B cell (primary cell): ENCODE measurements around the gene ITGB2. TPM values are rescaled to one million over a fixed set of nuclear protein-coding genes. Genes with fewer than 3 reads are reported as not detected.

Source experiments
- ATAC-seq: fragments of 200-7000 bp; cut with Tn5 transposase; one replicate; pipeline ENCODE4 v1.10.0; 2021; ENCODE audit warnings: low read depth, mild to moderate bottlenecking, moderate number of reproducible peaks, moderate library complexity
- CTCF ChIA-PET: fragments of 350-600 bp; sonication (Branson Sonifier 250); formaldehyde crosslinking; loops from one replicate; lab custom pipeline; 2021; ENCODE audit warnings: antibody characterized with exemption, inconsistent platforms; lab: Charles Lee
- POLR2A ChIA-PET: fragments of 350-600 bp; sonication (Branson Sonifier 250); formaldehyde crosslinking; loops from one replicate; lab custom pipeline; 2021; ENCODE audit warnings: antibody characterized with exemption; lab: Charles Lee
- DNase-seq: peaks from one replicate; pipeline ENCODE4 v3.0.0; 2013
- H2AFZ ChIP-seq: 2 replicates; pipeline ENCODE4 v1.6.1; 2012; ENCODE audit warnings: mild to moderate bottlenecking, low read depth, low read length; ENCODE audit not compliant: insufficient read depth, poor library complexity, severe bottlenecking
- H3K27ac ChIP-seq, 2 donors: 1 replicate in 1 of 2; 2 replicates in 1 of 2; pipeline ENCODE4 v1.5.1; 2012 to 2013; ENCODE audit warnings: low read length in 2 of 2, mild to moderate bottlenecking in 2 of 2, moderate library complexity in 1 of 2
- H3K27me3 ChIP-seq, 4 experiments: fragments of 200-600 bp in 1 of 4; sonication (generic) in 1 of 4; replicated peaks in 1 of 4; 1 replicate in 2 of 4; 2 replicates in 2 of 4; pipeline versions ENCODE4 v1.6.1 to v1.7.0; 2013 to 2016; ENCODE audit warnings: low read length in 3 of 4, mild to moderate bottlenecking in 2 of 4, mixed read lengths in 1 of 4, moderate library complexity in 1 of 4; ENCODE audit not compliant: insufficient read depth in 4 of 4, control insufficient read depth in 3 of 4; ENCODE audit errors: control extremely low read depth in 1 of 4
- H3K36me3 ChIP-seq, 2 experiments: replicated peaks in 1 of 2; 1 replicate in 1 of 2; 2 replicates in 1 of 2; pipeline versions ENCODE4 v1.6.1 to v1.7.1; 2013; ENCODE audit warnings: low read length in 1 of 2; ENCODE audit not compliant: insufficient read depth in 2 of 2, control insufficient read depth in 1 of 2; ENCODE audit errors: control extremely low read depth in 1 of 2, extremely low read depth in 1 of 2
- H3K4me1 ChIP-seq, 2 donors: fragments of 200-600 bp in 1 of 2; sonication (generic) in 1 of 2; 1 replicate in 1 of 2; 2 replicates in 1 of 2; pipeline versions ENCODE4 v1.5.1 to v1.6.1; 2013 to 2017; ENCODE audit warnings: low read length in 2 of 2; ENCODE audit not compliant: control insufficient read depth in 2 of 2, insufficient read depth in 2 of 2
- H3K4me2 ChIP-seq: replicated peaks from 2 replicates; pipeline ENCODE3; 2012; ENCODE audit warnings: mild to moderate bottlenecking, low read depth, low read length; ENCODE audit not compliant: poor library complexity, severe bottlenecking
- H3K4me3 ChIP-seq, 5 experiments: fragments of 200-600 bp in 1 of 5; sonication (generic) in 1 of 5; 1 replicate in 3 of 5; 2 replicates in 2 of 5; pipeline versions ENCODE4 v1.5.1 to v1.7.0; 2011 to 2016; ENCODE audit warnings: low read length in 4 of 5, mild to moderate bottlenecking in 4 of 5, low read depth in 2 of 5, control low read depth in 1 of 5, moderate library complexity in 1 of 5; ENCODE audit not compliant: insufficient read depth in 1 of 5; ENCODE audit errors: control extremely low read depth in 1 of 5, extremely low read depth in 1 of 5
- H3K79me2 ChIP-seq: fragments of 200-600 bp; sonication (generic); one replicate; pipeline ENCODE4 v1.6.0; 2016; ENCODE audit warnings: low read length; ENCODE audit not compliant: control insufficient read depth, insufficient read depth
- H3K9ac ChIP-seq: fragments of 200-600 bp; sonication (generic); 2 replicates; pipeline ENCODE4 v1.6.1; 2017; ENCODE audit warnings: mild to moderate bottlenecking, low read length, moderate library complexity
- H3K9me3 ChIP-seq, 3 donors: one replicate each; pipeline versions ENCODE4 v1.6.1 to v1.7.1; 2013; ENCODE audit warnings: low read length in 2 of 3; ENCODE audit not compliant: control insufficient read depth in 2 of 3, insufficient read depth in 1 of 3; ENCODE audit errors: control extremely low read depth in 1 of 3
- H4K20me1 ChIP-seq: 2 replicates; pipeline ENCODE4 v1.6.0; 2012; ENCODE audit warnings: mild to moderate bottlenecking, low read length; ENCODE audit not compliant: insufficient read depth, control insufficient read depth, poor library complexity, severe bottlenecking
- H3K27ac Mint-ChIP-seq: one replicate; pipeline ENCODE4 v1.8.0; 2021; ENCODE audit warnings: mixed read lengths
- H3K27me3 Mint-ChIP-seq: one replicate; pipeline ENCODE4 v1.8.0; 2021; ENCODE audit warnings: mixed read lengths
- H3K4me1 Mint-ChIP-seq: one replicate; pipeline ENCODE4 v1.8.0; 2021; ENCODE audit warnings: mixed read lengths
- H3K4me3 Mint-ChIP-seq: one replicate; pipeline ENCODE4 v1.8.0; 2021; ENCODE audit warnings: mixed read lengths
- H3K9me3 Mint-ChIP-seq: one replicate; pipeline ENCODE4 v1.8.0; 2022; ENCODE audit warnings: mixed read lengths; ENCODE audit not compliant: insufficient read depth
- CTCF ChIP-seq: fragments of 200-600 bp; IDR thresholded peaks from one replicate; pipeline ENCODE4 v1.8.0; 2022; ENCODE audit warnings: antibody characterized with exemption, mild to moderate bottlenecking
- EZH2 ChIP-seq: IDR thresholded peaks from 2 replicates; pipeline ENCODE4 v1.6.1; 2012; ENCODE audit warnings: borderline replicate concordance, low read depth, mild to moderate bottlenecking, moderate library complexity, low read length; ENCODE audit not compliant: insufficient read depth, poor library complexity, severe bottlenecking
- WGBS: methylation state at CpG from one replicate; pipeline ENCODE4 v1.1.5; 2013; ENCODE audit warnings: missing lambda C conversion rate; ENCODE audit not compliant: insufficient coverage; 5-methylcytosine and 5-hydroxymethylcytosine counted together
- intact Hi-C: fragments of 100-400 bp; cut with micrococcal nuclease; formaldehyde crosslinking; loops from one replicate; pipeline ENCODE4 v1.10.0; 2022
- polyA minus RNA-seq: library from RNA; depleted of rRNA, polyadenylated mRNA; stranded (reverse); fragments of >200 nt; gene quantifications from 2 replicates; pipeline ENCODE4 v1.2.3, GENCODE V29; 2012
- polyA plus RNA-seq: library from polyadenylated mRNA; depleted of rRNA; stranded (reverse); fragments of >200 nt; gene quantifications from 2 replicates; pipeline ENCODE4 v1.2.3, GENCODE V29; 2012
- total RNA-seq, 2 donors: library from RNA; stranded (reverse); fragments of 120-200 nt in 1 of 2; gene quantifications; 1 replicate in 1 of 2; 2 replicates in 1 of 2; pipeline versions ENCODE4 v1.2.3 to v1.2.4, GENCODE V29; 2013 to 2022

ITGB2 gene
- total RNA-seq (86.7 and 102 TPM in 2 replicates), polyA plus RNA-seq (272 and 368 TPM in 2 replicates), polyA minus RNA-seq (397 and 400 TPM in 2 replicates)
- 170 TPM for total RNA-seq (2013)

GRCh38 chr21:44920694-44921604 is at the start of gene ITGB2:
Gene ITGB2, minus strand, starts transcription at chr21:44920899. Its CDS starts 10,117 bp downstream, at chr21:44910782.
- Histone ChIP-seq H3K27ac (peak within 1 kb of the TSS; percentile 82 to 87), H3K9ac (peak within 1 kb of the TSS; percentile 81), H2AFZ (peak within 1 kb of the TSS; percentile 51), H3K9me3 (no peaks in the 10 kb centered on the region), H3K27me3 (no peaks in the 10 kb centered on the region), H3K36me3 (peaks cover 0 to 23% of the 10 kb centered on the region in 2 experiments), H3K4me3 (peak within 1 kb of the TSS; percentile 74 to 99 (median 87)), H3K79me2 (peaks cover 73% of the 10 kb centered on the region), H3K4me1 (peaks cover 84 to 92% of the 10 kb centered on the region in 2 donors), H3K4me2 (peak within 1 kb of the TSS; percentile 90), H4K20me1 (peaks cover 27% of the 10 kb centered on the region)
- peak within 1 kb of the TSS; percentile 89 for H3K27ac Mint-ChIP-seq
- H3K9me3 Mint-ChIP-seq = no peaks in the 10 kb centered on the region
- ChIA-PET POLR2A (interaction anchor here (0.7 to 1.0 kb wide), 2 partner anchors 10 to 197 kb away, joined by 3 to 9 read pairs; no protein-coding TSS in a partner anchor), CTCF (interaction anchor here (0.7 to 3.4 kb wide), 8 partner anchors 9 to 120 kb away, joined by 3 to 22 read pairs (median 5); partner anchors contain the start of gene UBE2G2)
- WGBS = 31% methylated on average over 24 of the region's 29 CpGs
- ATAC-seq (peak; percentile 89), DNase-seq (peak; percentile 83)
- TF ChIP-seq CTCF (no peak), EZH2 (no peak)
- intact Hi-C loops = loop anchor here (1.0 kb wide), 1 partner anchor 9 kb away; no protein-coding TSS in a partner anchor
- H3K4me3 Mint-ChIP-seq = peak within 1 kb of the TSS; percentile 96
- no peaks in the 10 kb centered on the region for H3K27me3 Mint-ChIP-seq
- peaks cover 81% of the 10 kb centered on the region for H3K4me1 Mint-ChIP-seq
